Measurements from ENCODE around the gene TRAIP.

The TRAIP gene

GRCh38 chr3:49899815-49900214 lies 43.5 kb upstream of the TRAIP start:
- no peak overlapping the region for H3K27ac ChIP-seq
- TF ChIP-seq CTCF (conservative IDR thresholded peaks at IDR 0.05) (no peak), ZFX (IDR thresholded peaks at IDR 0.05) (no peak)

GRCh38 chr3:49898991-49899390 lies 42.6 kb upstream of the TRAIP start:
- TF ChIP-seq CTCF (conservative IDR thresholded peaks at IDR 0.05) (no peak), ZFX (IDR thresholded peaks at IDR 0.05) (no peak)
- no peak overlapping the region for H3K27ac ChIP-seq

GRCh38 chr3:49896345-49896744 lies 40.0 kb upstream of the TRAIP start:
- H3K27ac ChIP-seq, result no peak overlapping the region
- TF ChIP-seq ZFX (IDR thresholded peaks at IDR 0.05), result no peak
- TF ChIP-seq CTCF (conservative IDR thresholded peaks at IDR 0.05), result no peak

GRCh38 chr3:49895791-49896190 lies 39.4 kb upstream of the TRAIP start:
- TF ChIP-seq ZFX (IDR thresholded peaks at IDR 0.05) (no peak), CTCF (conservative IDR thresholded peaks at IDR 0.05) (no peak)
- no peak overlapping the region for H3K27ac ChIP-seq

- H3K27ac ChIP-seq, result no peak overlapping the region
- TF ChIP-seq ZFX (IDR thresholded peaks at IDR 0.05), result no peak
- no peak for TF ChIP-seq CTCF (conservative IDR thresholded peaks at IDR 0.05)
Measured at GRCh38 chr3:49889296-49889695, 32.9 kb upstream of the TRAIP start.

- H3K27ac ChIP-seq, result no peak overlapping the region
- TF ChIP-seq CTCF (conservative IDR thresholded peaks at IDR 0.05), result no peak
- no peak for TF ChIP-seq ZFX (IDR thresholded peaks at IDR 0.05)
Measured at GRCh38 chr3:49886922-49887265, 30.5 kb upstream of the TRAIP start.

- no peak overlapping the region for H3K27ac ChIP-seq
- no peak for TF ChIP-seq ZFX (IDR thresholded peaks at IDR 0.05)
- TF ChIP-seq CTCF (conservative IDR thresholded peaks at IDR 0.05), result no peak
Measured at GRCh38 chr3:49883998-49884397, 27.6 kb upstream of the TRAIP start.
